ENCODE data around the gene NAPA.

- TF ChIP-seq POLR2AphosphoS5 (IDR thresholded peaks at IDR 0.05) = no peak
- no peak for TF ChIP-seq CTCF (IDR thresholded peaks at IDR 0.05)
- no peak for TF ChIP-seq EP300 (IDR thresholded peaks at IDR 0.05)
Observed at GRCh38 chr19:47493378-47494210, 21.3 kb downstream of the NAPA start.
